ENCODE data around the gene ARHGEF37. TPM values are rescaled to one million over a fixed set of nuclear protein-coding genes. Genes with fewer than 3 reads are reported as not detected.

Gene ARHGEF37
- total RNA-seq, 1 experiment from 2014 or later = 0.70 TPM

DNA sequence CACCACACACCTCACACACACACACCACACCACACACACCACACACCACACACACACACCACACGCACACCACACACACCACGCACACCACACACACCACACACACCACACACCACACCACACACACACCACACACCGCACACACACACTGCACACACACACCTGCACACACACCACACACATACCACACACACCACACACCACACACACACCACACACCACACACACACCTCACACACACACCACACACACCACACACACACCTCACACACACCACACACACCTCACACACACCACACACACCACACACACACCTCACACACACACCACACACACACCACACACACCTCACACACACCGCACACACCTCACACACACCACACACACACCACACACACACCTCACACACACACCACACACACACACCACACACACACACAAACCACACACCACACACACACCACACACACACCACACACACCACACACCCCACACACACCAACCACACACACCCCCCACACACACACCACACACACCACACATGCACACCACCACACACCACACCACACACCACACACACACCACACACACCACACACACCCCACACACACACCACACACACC is 73.7 kb downstream of the ARHGEF37 start:
- no TSS peak for BruUV-seq (replicated peaks)

DNA sequence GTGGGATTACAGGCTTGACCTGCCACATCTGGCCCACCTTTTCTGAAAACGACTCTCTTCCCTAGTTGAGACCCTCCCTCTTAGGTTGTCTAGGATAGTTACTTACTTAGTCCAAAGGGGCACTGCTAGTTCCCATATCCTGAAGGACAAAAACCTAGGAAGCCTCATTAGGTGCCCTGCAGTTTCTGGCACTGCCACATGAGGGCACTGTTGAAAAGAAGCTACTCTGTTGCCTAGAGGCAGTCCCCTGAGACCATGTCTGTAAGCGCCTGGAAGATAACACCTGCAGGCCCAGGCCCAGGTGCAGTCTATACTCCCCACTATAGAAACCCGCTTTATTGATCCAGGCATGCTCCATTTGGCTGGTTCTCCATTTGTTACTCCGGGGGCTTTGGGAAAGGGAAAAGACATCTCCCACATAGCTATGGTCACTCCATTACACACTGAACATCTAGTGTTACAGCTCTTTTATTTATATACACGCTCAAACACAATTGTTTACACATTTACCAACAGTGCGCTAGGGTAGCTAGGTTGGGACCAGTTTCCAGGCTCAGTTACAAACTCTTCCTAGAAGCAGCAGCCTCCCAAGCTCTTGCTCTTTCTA is 75.4 kb downstream of the ARHGEF37 start:
- TF ChIP-seq, protein P1, sequence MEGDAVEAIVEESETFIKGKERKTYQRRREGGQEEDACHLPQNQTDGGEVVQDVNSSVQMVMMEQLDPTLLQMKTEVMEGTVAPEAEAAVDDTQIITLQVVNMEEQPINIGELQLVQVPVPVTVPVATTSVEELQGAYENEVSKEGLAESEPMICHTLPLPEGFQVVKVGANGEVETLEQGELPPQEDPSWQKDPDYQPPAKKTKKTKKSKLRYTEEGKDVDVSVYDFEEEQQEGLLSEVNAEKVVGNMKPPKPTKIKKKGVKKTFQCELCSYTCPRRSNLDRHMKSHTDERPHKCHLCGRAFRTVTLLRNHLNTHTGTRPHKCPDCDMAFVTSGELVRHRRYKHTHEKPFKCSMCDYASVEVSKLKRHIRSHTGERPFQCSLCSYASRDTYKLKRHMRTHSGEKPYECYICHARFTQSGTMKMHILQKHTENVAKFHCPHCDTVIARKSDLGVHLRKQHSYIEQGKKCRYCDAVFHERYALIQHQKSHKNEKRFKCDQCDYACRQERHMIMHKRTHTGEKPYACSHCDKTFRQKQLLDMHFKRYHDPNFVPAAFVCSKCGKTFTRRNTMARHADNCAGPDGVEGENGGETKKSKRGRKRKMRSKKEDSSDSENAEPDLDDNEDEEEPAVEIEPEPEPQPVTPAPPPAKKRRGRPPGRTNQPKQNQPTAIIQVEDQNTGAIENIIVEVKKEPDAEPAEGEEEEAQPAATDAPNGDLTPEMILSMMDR (IDR thresholded peaks at IDR 0.05; ENCODE audit: insufficient read depth in 1 of 2, low read depth in 1 of 2, low read length in 1 of 2, severe bottlenecking in 1 of 2, unreplicated experiment in 1 of 2) = peak; percentile 82 to 85
- intact Hi-C loops (cut with micrococcal nuclease; ENCODE audit: unreplicated experiment) = loop anchor here (1.0 to 5.0 kb wide), 3 partner anchors 75 to 172 kb away; no protein-coding TSS in a partner anchor

More for the DNA sequence above, 73.7 kb downstream of the ARHGEF37 start:
- ChIA-PET CTCF (no interaction called here), POLR2A (no interaction called here)
- H3K9me3 Mint-ChIP-seq (ENCODE audit: unreplicated experiment) = no peaks in the 10 kb centered on the region
- H3K9me3 ChIP-seq = 0 out of 2 replicates have a peak, but pooled peaks cover 3% of the 10 kb centered on the region
- no peak for DNase-seq
- no peaks in the 10 kb centered on the region for H3K36me3 ChIP-seq (ENCODE audit: control insufficient read depth, insufficient read depth, low read length)
- H3K27me3 Mint-ChIP-seq (ENCODE audit: insufficient read depth, unreplicated experiment) = no peaks in the 10 kb centered on the region
- no peak overlapping the region for H3K4me3 Mint-ChIP-seq (ENCODE audit: unreplicated experiment)
- no peaks in the 10 kb centered on the region for H3K4me1 Mint-ChIP-seq (ENCODE audit: low read depth, unreplicated experiment)
- H3K4me3 ChIP-seq (ENCODE audit: low read depth, low read length) = no peak overlapping the region
- TF ChIP-seq, protein P1 (IDR thresholded peaks at IDR 0.05; ENCODE audit: insufficient read depth in 1 of 2, low read depth in 1 of 2, low read length in 1 of 2, severe bottlenecking in 1 of 2, unreplicated experiment in 1 of 2) = no peak
- no peak overlapping the region for H3K27ac Mint-ChIP-seq (ENCODE audit: unreplicated experiment)
- intact Hi-C loops (cut with micrococcal nuclease; ENCODE audit: unreplicated experiment) = loop anchor here (5.0 kb wide), 1 partner anchor 122 kb away; no protein-coding TSS in a partner anchor
- H3K4me1 ChIP-seq = no peaks in the 10 kb centered on the region
- H3K36me3 Mint-ChIP-seq (ENCODE audit: insufficient read depth, unreplicated experiment) = no peaks in the 10 kb centered on the region
- H3K27me3 ChIP-seq (replicated peaks; ENCODE audit: control insufficient read depth, insufficient read depth, low read length) = no peaks in the 10 kb centered on the region

DNA sequence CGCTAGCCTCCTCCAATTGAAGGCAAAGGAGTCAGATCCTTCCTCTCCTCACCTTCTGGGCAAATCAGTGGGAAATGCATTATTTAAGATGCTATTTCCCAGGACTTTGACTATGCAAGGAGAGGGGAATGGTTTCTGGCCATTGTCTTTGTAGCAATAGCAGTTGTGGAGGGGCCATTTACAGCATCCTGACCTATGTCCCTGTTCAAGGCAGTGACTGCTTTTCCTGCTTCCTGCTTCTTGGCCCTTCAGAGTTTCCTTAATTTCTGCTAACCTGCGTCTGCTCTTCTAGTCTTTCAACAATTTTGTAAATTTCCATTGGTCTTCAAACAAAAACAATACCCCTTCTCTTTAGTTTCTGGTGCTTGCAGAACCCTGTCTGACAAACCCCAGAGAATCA is 76.0 kb downstream of the ARHGEF37 start:
- Mint-ChIP-seq H3K27me3 (ENCODE audit: insufficient read depth, unreplicated experiment) (no peaks in the 10 kb centered on the region), H3K27ac (ENCODE audit: unreplicated experiment) (no peak overlapping the region), H3K4me3 (ENCODE audit: unreplicated experiment) (no peak overlapping the region), H3K36me3 (ENCODE audit: insufficient read depth, unreplicated experiment) (no peaks in the 10 kb centered on the region), H3K4me1 (ENCODE audit: low read depth, unreplicated experiment) (no peaks in the 10 kb centered on the region), H3K9me3 (ENCODE audit: unreplicated experiment) (no peaks in the 10 kb centered on the region)
- CTCF ChIA-PET = interaction anchor here (0.7 to 2.1 kb wide), 6 partner anchors 13 to 333 kb away, joined by 3 to 8 read pairs (median 4); partner anchors contain the start of gene PPARGC1B
- Histone ChIP-seq H3K4me3 (ENCODE audit: low read depth, low read length) (no peak overlapping the region), H3K36me3 (ENCODE audit: control insufficient read depth, insufficient read depth, low read length) (no peaks in the 10 kb centered on the region), H3K9me3 (0 out of 2 replicates have a peak, but pooled peaks cover 3% of the 10 kb centered on the region), H3K4me1 (no peaks in the 10 kb centered on the region), H3K27me3 (replicated peaks; ENCODE audit: control insufficient read depth, insufficient read depth, low read length) (no peaks in the 10 kb centered on the region)
- POLR2A ChIA-PET = no interaction called here
- intact Hi-C loops (cut with micrococcal nuclease; ENCODE audit: unreplicated experiment) = loop anchor here (5.0 kb wide), 1 partner anchor 120 kb away; no protein-coding TSS in a partner anchor
- DNase-seq = no peak
- BruUV-seq (replicated peaks) = no TSS peak
- TF ChIP-seq, protein P1 (IDR thresholded peaks at IDR 0.05; ENCODE audit: insufficient read depth in 1 of 2, low read depth in 1 of 2, low read length in 1 of 2, severe bottlenecking in 1 of 2, unreplicated experiment in 1 of 2) = no peak

More for the DNA sequence above, 75.4 kb downstream of the ARHGEF37 start:
- BruUV-seq (replicated peaks) = no TSS peak
- Mint-ChIP-seq H3K27ac (ENCODE audit: unreplicated experiment) (no peak overlapping the region), H3K36me3 (ENCODE audit: insufficient read depth, unreplicated experiment) (no peaks in the 10 kb centered on the region), H3K9me3 (ENCODE audit: unreplicated experiment) (no peaks in the 10 kb centered on the region), H3K27me3 (ENCODE audit: insufficient read depth, unreplicated experiment) (no peaks in the 10 kb centered on the region), H3K4me3 (ENCODE audit: unreplicated experiment) (no peak overlapping the region), H3K4me1 (ENCODE audit: low read depth, unreplicated experiment) (no peaks in the 10 kb centered on the region)
- DNase-seq = peak; percentile 67 to 71
- ChIA-PET CTCF (interaction anchor here (0.6 to 2.1 kb wide), 14 partner anchors 9 to 334 kb away, joined by 3 to 8 read pairs (median 4); partner anchors contain the start of gene PPARGC1B), POLR2A (no interaction called here)
- no peaks in the 10 kb centered on the region for H3K27me3 ChIP-seq (replicated peaks; ENCODE audit: control insufficient read depth, insufficient read depth, low read length)
- H3K4me3 ChIP-seq (ENCODE audit: low read depth, low read length) = no peak overlapping the region
- H3K9me3 ChIP-seq = 0 out of 2 replicates have a peak, but pooled peaks cover 3% of the 10 kb centered on the region
- no peaks in the 10 kb centered on the region for H3K4me1 ChIP-seq
- H3K36me3 ChIP-seq (ENCODE audit: control insufficient read depth, insufficient read depth, low read length) = no peaks in the 10 kb centered on the region

All from Caco-2 (cell line).